HEK293 (cell line): ENCODE results near the gene INSL3.

Experiments used
- GFI1B ChIP-seq: fragments of 450-650 bp; formaldehyde crosslinking; IDR thresholded peaks from 2 replicates; pipeline ENCODE4 v1.5.1; 2016; ENCODE audit warnings: missing biosample characterization, missing genetic modification characterization
- PATZ1 ChIP-seq: fragments of 450-650 bp; formaldehyde crosslinking; IDR thresholded peaks from 2 replicates; pipeline ENCODE4 v1.5.1; 2016; ENCODE audit warnings: missing biosample characterization, missing genetic modification characterization
- SP2 ChIP-seq: fragments of 450-650 bp; formaldehyde crosslinking; IDR thresholded peaks from 2 replicates; pipeline ENCODE4 v1.5.1; 2016; ENCODE audit warnings: missing biosample characterization, missing genetic modification characterization
- ZBTB17 ChIP-seq: fragments of 450-650 bp; formaldehyde crosslinking; IDR thresholded peaks from 2 replicates; pipeline ENCODE4 v1.5.1; 2016; ENCODE audit warnings: missing biosample characterization, missing genetic modification characterization
- ZFP3 ChIP-seq: fragments of 450-650 bp; formaldehyde crosslinking; IDR thresholded peaks from 2 replicates; pipeline ENCODE4 v1.5.1; 2016; ENCODE audit warnings: low read depth, missing biosample characterization, missing genetic modification characterization
- ZFP41 ChIP-seq: fragments of 450-650 bp; formaldehyde crosslinking; IDR thresholded peaks from 2 replicates; pipeline ENCODE4 v1.5.1; 2016; ENCODE audit warnings: missing biosample characterization, missing genetic modification characterization, borderline replicate concordance
- ZNF121 ChIP-seq: fragments of 450-650 bp; formaldehyde crosslinking; IDR thresholded peaks from 2 replicates; pipeline ENCODE4 v1.5.1; 2016; ENCODE audit warnings: missing biosample characterization, missing genetic modification characterization
- ZNF2 ChIP-seq: fragments of 450-650 bp; formaldehyde crosslinking; IDR thresholded peaks from 2 replicates; pipeline ENCODE4 v1.5.1; 2016; ENCODE audit warnings: missing biosample characterization, missing genetic modification characterization
- ZNF221 ChIP-seq: fragments of 450-650 bp; formaldehyde crosslinking; IDR thresholded peaks from 2 replicates; pipeline ENCODE4 v1.5.1; 2017; ENCODE audit warnings: missing biosample characterization, missing genetic modification characterization, borderline replicate concordance
- ZNF223 ChIP-seq: fragments of 450-650 bp; formaldehyde crosslinking; IDR thresholded peaks from 2 replicates; pipeline ENCODE4 v1.5.1; 2016; ENCODE audit warnings: missing biosample characterization, missing genetic modification characterization
- ZNF26 ChIP-seq: fragments of 450-650 bp; formaldehyde crosslinking; IDR thresholded peaks from 2 replicates; pipeline ENCODE4 v1.5.1; 2016; ENCODE audit warnings: missing biosample characterization, missing genetic modification characterization
- ZNF302 ChIP-seq: fragments of 450-650 bp; formaldehyde crosslinking; IDR thresholded peaks from 2 replicates; pipeline ENCODE4 v1.5.1; 2016; ENCODE audit warnings: missing biosample characterization, missing genetic modification characterization, low read depth
- ZNF335 ChIP-seq: fragments of 450-650 bp; formaldehyde crosslinking; conservative IDR thresholded peaks from 2 replicates; pipeline ENCODE4 v1.5.1; 2016; ENCODE audit warnings: missing biosample characterization, missing genetic modification characterization
- ZNF362 ChIP-seq: fragments of 450-650 bp; formaldehyde crosslinking; IDR thresholded peaks from 2 replicates; pipeline ENCODE4 v1.5.1; 2016; ENCODE audit warnings: missing biosample characterization, missing genetic modification characterization
- ZNF366 ChIP-seq: fragments of 450-650 bp; formaldehyde crosslinking; conservative IDR thresholded peaks from 2 replicates; pipeline ENCODE4 v1.5.1; 2016; ENCODE audit warnings: missing biosample characterization, missing genetic modification characterization
- ZNF391 ChIP-seq: fragments of 450-650 bp; formaldehyde crosslinking; IDR thresholded peaks from 2 replicates; pipeline ENCODE4 v1.5.1; 2016; ENCODE audit warnings: low read depth, missing biosample characterization, missing genetic modification characterization, borderline replicate concordance
- ZNF404 ChIP-seq: fragments of 450-650 bp; formaldehyde crosslinking; IDR thresholded peaks from 2 replicates; pipeline ENCODE4 v1.5.1; 2017; ENCODE audit warnings: missing biosample characterization, missing genetic modification characterization
- ZNF558 ChIP-seq: fragments of 450-650 bp; formaldehyde crosslinking; IDR thresholded peaks from 2 replicates; pipeline ENCODE4 v1.5.1; 2016; ENCODE audit warnings: missing biosample characterization, missing genetic modification characterization
- ZNF560 ChIP-seq: fragments of 450-650 bp; formaldehyde crosslinking; IDR thresholded peaks from 2 replicates; pipeline ENCODE4 v1.5.1; 2017; ENCODE audit warnings: missing biosample characterization, missing genetic modification characterization, borderline replicate concordance
- ZNF561 ChIP-seq: fragments of 450-650 bp; IDR thresholded peaks from 2 replicates; pipeline ENCODE4 v1.5.1; 2018; ENCODE audit warnings: missing biosample characterization, missing genetic modification characterization, borderline replicate concordance
- ZNF629 ChIP-seq: fragments of 450-650 bp; formaldehyde crosslinking; IDR thresholded peaks from 2 replicates; pipeline ENCODE4 v1.5.1; 2017; ENCODE audit warnings: missing biosample characterization, missing genetic modification characterization
- ZNF654 ChIP-seq: fragments of 450-650 bp; formaldehyde crosslinking; IDR thresholded peaks from 2 replicates; pipeline ENCODE4 v1.5.1; 2016; ENCODE audit warnings: low read depth, missing biosample characterization, missing genetic modification characterization
- ZNF660 ChIP-seq: fragments of 450-650 bp; IDR thresholded peaks from 2 replicates; pipeline ENCODE4 v1.5.1; 2018; ENCODE audit warnings: missing biosample characterization, mild to moderate bottlenecking, missing genetic modification characterization
- ZNF776 ChIP-seq: fragments of 450-650 bp; formaldehyde crosslinking; IDR thresholded peaks from 2 replicates; pipeline ENCODE4 v1.5.0; 2017; ENCODE audit warnings: missing biosample characterization, missing genetic modification characterization, borderline replicate concordance
- ZNF830 ChIP-seq: fragments of 450-650 bp; IDR thresholded peaks from 2 replicates; pipeline ENCODE4 v1.5.0; 2018; ENCODE audit warnings: missing biosample characterization, missing genetic modification characterization, low read depth, mild to moderate bottlenecking, moderate library complexity
- ZNF843 ChIP-seq: fragments of 450-650 bp; formaldehyde crosslinking; IDR thresholded peaks from 2 replicates; pipeline ENCODE4 v1.5.1; 2016; ENCODE audit warnings: missing biosample characterization, missing genetic modification characterization
- TF ChIP-seq, protein P1 (sequence below): fragments of 450-650 bp; formaldehyde crosslinking; conservative IDR thresholded peaks from 2 replicates; pipeline ENCODE4 v1.5.1; 2016; ENCODE audit warnings: low read depth, missing biosample characterization, missing genetic modification characterization
- TF ChIP-seq, protein P2 (sequence below): fragments of 450-650 bp; formaldehyde crosslinking; IDR thresholded peaks from 2 replicates; pipeline ENCODE4 v1.5.1; 2016; ENCODE audit warnings: missing biosample characterization, missing genetic modification characterization

INSL3 gene

GRCh38 chr19:17784201-17785008 lies 36.9 kb downstream of the INSL3 start (continued):
- TF ChIP-seq, protein P1, sequence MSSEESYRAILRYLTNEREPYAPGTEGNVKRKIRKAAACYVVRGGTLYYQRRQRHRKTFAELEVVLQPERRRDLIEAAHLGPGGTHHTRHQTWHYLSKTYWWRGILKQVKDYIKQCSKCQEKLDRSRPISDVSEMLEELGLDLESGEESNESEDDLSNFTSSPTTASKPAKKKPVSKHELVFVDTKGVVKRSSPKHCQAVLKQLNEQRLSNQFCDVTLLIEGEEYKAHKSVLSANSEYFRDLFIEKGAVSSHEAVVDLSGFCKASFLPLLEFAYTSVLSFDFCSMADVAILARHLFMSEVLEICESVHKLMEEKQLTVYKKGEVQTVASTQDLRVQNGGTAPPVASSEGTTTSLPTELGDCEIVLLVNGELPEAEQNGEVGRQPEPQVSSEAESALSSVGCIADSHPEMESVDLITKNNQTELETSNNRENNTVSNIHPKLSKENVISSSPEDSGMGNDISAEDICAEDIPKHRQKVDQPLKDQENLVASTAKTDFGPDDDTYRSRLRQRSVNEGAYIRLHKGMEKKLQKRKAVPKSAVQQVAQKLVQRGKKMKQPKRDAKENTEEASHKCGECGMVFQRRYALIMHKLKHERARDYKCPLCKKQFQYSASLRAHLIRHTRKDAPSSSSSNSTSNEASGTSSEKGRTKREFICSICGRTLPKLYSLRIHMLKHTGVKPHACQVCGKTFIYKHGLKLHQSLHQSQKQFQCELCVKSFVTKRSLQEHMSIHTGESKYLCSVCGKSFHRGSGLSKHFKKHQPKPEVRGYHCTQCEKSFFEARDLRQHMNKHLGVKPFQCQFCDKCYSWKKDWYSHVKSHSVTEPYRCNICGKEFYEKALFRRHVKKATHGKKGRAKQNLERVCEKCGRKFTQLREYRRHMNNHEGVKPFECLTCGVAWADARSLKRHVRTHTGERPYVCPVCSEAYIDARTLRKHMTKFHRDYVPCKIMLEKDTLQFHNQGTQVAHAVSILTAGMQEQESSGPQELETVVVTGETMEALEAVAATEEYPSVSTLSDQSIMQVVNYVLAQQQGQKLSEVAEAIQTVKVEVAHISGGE (tag by site-specific recombination), result no peak
- TF ChIP-seq ZNF391 (tag by site-specific recombination) (peak; percentile 21; the same call in 1 of the 2 replicates), ZNF121 (tag by site-specific recombination) (no peak), ZNF221 (tag by site-specific recombination) (no peak), ZNF404 (no peak), ZNF654 (peak; percentile 59), ZFP3 (tag by site-specific recombination) (no peak), SP2 (tag by site-specific recombination) (no peak), GFI1B (tag by site-specific recombination) (no peak), ZNF335 (tag by site-specific recombination) (peak; percentile 49), ZNF830 (tag by site-specific recombination) (no peak), ZNF26 (tag by site-specific recombination) (no peak), ZNF362 (no peak), ZNF776 (no peak), ZNF558 (tag by site-specific recombination) (no peak), ZNF2 (peak; percentile 59), ZNF302 (no peak), ZNF560 (no peak), ZNF843 (tag by site-specific recombination) (no peak), ZNF366 (tag by site-specific recombination) (peak; percentile 49; the same call in 1 of the 2 replicates), ZNF660 (no peak; the same call in 1 of the 2 replicates), ZNF629 (no peak), ZFP41 (no peak), ZNF223 (peak; percentile 100), ZNF561 (tag by site-specific recombination) (no peak), PATZ1 (tag by site-specific recombination) (peak; percentile 66; the same call in 1 of the 2 replicates), ZBTB17 (peak; percentile 83; the same call in 1 of the 2 replicates)
- TF ChIP-seq, protein P2, sequence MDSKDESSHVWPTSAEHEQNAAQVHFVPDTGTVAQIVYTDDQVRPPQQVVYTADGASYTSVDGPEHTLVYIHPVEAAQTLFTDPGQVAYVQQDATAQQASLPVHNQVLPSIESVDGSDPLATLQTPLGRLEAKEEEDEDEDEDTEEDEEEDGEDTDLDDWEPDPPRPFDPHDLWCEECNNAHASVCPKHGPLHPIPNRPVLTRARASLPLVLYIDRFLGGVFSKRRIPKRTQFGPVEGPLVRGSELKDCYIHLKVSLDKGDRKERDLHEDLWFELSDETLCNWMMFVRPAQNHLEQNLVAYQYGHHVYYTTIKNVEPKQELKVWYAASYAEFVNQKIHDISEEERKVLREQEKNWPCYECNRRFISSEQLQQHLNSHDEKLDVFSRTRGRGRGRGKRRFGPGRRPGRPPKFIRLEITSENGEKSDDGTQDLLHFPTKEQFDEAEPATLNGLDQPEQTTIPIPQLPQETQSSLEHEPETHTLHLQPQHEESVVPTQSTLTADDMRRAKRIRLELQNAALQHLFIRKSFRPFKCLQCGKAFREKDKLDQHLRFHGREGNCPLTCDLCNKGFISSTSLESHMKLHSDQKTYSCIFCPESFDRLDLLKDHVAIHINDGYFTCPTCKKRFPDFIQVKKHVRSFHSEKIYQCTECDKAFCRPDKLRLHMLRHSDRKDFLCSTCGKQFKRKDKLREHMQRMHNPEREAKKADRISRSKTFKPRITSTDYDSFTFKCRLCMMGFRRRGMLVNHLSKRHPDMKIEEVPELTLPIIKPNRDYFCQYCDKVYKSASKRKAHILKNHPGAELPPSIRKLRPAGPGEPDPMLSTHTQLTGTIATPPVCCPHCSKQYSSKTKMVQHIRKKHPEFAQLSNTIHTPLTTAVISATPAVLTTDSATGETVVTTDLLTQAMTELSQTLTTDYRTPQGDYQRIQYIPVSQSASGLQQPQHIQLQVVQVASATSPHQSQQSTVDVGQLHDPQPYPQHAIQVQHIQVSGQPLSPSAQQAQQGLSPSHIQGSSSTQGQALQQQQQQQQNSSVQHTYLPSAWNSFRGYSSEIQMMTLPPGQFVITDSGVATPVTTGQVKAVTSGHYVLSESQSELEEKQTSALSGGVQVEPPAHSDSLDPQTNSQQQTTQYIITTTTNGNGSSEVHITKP (tag by site-specific recombination), result peak; percentile 88
